ENCODE measurements around the gene DYTN.
A peak's percentile ranks its signal among the peaks of the same experiment; 100 is the strongest.

The DYTN gene

DNA sequence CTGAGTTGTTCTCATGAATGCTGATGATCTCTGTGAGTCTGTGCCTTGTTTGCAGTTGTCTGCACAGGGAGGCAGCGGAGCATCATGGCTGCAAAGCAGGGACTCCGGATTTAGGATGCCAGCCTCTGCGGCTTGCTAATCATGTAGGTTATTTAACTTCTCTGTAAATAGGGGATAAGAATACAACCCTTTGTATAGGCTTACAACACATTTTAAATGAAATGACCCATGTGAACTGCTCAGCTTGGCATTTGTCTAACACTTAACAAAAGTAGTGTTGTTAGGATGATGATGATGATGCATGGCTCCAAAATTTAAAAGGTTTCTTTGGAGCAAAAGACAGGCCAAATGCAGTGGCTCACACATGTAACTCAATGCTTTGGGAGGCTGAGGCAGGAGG, 19.4 kb downstream of the DYTN start:
- no peak for DNase-seq

DNA sequence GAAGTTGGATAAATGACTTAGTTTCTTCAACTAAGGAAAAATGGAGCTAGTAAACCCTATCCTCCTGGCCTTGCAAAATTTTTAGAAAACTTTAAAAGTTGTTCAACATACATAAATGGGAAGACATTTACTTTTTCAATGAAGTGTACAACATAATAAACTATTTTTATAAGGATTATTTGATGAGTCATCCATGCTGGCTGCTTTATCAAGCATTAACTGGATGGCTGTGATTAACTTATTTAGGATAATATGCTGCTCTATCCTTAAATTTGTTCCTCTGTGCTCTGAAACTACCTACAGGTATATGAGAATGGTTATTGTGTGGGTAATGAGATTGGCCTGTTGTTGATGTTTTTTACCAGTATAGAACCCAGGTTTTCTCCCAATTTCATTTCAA, 21.3 kb downstream of the DYTN start:
- DNase-seq, result no peak

DNA sequence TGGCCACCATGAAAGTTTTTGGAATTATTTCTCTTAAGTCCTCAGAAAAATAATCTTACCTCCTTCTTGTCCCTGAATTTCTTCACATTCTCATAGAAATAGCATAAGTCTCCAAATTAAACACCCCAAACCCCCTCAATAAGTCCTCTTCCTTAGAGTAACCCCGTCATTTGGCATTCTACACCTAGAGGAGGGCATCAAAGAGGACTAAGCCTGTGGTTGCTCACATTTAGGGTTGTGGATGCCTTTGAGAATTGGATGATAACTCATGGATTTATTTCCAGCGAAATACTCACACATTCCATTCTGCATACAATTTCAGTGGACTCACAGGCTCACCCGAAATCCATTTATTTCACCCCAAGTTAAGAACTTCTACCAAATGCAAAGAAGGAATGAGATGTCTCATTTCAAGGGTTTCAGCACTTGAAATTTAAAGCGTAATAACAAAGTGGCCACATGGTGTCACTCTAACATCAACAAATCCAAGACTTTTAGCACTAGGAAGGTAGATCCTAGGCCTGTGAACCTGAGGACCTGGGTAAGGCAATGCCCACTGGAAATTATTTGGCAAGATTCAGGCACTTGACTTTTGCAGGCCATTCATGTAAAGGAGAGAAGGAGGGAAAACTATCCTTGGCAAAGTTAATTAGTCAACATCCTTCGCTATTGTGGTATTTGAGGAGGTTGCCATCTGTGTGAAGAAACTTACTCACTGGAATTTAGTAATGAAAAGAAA, 24.6 kb downstream of the DYTN start:
- peak; percentile 58 for DNase-seq

DNA sequence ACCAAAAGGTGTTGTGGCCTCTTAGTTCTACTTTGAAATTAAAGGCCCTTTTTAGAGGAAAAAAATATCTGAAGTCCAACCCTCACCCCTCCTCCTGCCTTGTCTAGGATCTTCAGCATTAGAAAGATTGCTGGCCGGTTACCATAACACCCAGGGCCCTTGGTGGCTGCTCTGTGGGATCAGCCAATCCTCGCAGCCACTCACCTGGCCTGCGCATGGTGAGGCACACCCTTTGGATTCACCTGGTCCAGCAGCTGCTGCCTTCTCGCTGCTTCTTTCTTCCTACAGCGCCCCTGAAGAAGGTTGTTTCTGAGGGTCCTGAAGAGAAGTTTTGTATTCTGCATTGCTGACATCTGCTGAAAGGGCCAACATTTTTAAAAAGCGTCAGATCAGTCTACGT, 25.2 kb downstream of the DYTN start:
- no peak for DNase-seq

DNA sequence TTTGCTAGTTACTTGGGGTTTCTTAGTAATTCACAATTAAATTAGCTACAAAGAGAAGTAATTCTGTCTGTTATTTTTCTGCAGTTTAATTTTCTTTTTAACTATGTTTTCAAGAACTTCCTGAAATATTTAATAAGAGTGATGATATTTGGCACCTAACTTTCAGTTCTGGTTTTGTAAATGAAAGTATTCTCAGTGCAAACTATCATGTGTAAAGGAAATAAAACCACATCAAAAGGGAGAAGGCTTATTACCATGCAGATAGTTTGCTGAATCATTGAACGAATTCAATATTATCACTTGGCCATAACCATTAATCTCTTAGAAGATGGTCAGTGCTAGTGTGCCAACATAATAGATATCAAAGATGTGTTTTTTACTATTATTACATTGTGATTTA, 29.2 kb downstream of the DYTN start:
- DNase-seq, result no peak

DNA sequence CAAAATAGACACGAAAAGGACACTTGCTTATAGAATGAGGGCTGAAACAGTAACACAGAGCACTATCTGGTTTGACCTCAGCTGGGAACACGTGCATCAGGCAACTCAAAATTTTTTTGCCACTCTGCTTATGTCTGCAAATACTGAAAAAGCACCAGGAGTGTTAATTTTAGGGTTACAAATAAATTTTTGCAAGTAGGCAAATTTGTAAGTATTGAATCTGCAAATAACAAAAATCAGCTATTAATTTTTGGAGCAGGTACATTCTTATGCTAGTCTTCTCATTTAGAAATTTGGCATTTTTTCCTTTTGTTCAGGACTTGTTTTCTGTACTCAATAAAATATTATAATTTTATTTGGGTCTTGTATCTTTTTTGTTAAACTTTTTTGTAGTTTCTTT, 29.7 kb downstream of the DYTN start:
- no peak for DNase-seq

DNA sequence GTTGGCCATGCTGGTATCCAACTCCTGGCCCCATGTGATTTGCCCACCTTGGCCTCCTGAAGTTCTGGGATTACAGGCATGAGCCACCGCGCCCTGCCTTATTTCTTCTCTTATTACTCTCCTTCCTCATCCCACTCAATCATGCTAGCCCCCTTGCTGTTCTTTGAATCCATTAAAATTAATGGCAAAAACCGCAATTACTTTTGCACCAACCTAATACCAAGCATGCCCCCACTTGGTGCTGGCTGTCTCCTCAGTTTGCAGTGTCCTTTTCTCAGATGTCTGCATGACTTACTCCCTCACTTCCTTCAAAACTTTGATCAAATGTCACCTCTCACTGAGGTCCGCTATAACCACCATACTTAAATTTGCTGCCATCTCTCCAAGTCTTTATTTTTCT, 34.6 kb downstream of the DYTN start:
- no peak for DNase-seq

DNA sequence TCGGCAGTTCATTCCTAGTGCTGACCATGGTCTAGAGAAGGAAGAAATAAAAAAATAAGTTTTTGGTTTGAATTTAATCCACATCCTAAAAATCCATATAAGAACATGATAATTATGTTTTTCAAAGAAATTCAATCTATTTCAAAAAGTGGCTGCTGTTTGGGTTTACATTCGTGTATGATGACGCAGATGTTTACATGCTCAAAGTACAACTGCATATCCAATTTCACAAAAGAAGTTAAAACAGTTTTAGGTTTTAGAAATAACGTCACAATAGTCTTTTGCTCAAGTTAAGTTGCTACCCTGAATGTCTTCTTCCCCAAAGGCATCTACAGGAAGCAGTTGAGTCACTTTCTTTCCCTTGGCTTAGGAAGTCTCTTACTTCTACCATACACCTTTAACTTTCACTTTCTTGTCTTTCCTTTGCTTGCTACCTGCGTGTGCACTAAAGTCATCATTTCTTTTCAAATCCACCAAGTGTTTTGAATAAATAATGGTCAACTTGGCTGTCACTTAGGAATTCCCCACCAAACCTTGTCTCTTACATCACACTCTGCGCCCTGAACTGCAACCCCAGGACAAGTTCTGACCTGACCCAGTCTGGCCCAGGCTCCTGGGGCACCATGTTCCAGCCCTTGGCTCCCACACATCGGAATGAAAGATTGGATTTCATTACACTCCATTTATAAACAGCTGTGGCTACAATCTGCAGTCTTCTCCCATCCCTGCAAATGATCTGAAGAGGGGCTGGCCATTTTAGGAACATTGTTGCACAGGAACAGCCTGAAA, 47.5 kb downstream of the DYTN start:
- DNase-seq, result no peak

DNA sequence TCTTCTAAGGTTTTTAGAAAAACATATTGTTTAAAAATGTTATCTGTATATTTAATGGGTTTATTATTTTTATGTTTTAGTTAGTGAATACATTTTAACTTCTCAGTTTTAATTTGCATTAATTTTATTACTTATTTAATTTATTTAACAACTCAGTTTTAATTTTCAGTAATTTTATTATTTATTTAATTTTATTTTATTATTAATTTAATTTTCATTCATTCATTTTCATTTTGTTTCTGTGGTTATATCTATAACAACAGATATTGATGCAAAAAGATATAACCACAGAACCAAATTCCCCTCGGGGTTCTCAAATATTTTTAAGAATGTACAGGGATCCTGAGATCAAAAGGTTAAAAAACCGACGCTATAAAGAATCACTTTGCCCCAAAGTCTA, 52.9 kb downstream of the DYTN start:
- no peak for DNase-seq

DNA sequence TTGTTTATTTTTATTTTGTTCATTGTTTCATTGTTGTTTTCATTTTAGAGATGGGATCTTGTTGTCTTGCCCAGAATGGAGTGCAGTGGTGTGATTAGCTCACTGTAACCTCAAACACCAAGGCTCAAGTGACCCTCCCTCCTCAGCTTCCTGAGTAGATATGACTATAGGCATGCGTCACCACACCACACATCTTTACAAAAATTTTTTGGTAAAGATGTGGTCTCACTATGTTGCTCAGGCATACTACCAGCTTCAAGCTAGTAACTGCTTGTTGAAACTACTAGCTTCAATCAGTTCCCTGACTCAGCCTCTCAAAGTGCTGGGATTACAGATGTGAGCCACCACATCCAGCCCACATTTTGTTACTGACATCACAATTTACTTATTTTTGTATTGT, 61.1 kb downstream of the DYTN start:
- DNase-seq, result no peak

DNA sequence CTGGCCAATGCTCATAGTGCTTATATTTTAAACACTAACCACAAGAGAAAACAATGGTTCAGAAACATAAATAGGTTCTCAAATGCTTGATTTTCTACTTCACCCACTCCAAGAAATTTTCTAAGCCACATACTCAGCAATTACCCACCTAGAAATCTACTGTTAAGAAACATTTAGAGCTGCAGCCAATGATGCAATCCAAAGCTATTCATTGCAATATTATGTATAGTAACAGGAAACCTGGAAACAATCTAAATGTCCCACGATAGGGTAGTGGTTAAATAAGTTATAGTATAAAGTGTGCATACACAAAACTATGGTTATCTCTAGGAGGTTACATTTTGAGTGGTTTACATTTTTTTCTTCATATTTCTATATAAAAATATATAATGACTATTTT, 70.2 kb downstream of the DYTN start:
- DNase-seq, result no peak

DNA sequence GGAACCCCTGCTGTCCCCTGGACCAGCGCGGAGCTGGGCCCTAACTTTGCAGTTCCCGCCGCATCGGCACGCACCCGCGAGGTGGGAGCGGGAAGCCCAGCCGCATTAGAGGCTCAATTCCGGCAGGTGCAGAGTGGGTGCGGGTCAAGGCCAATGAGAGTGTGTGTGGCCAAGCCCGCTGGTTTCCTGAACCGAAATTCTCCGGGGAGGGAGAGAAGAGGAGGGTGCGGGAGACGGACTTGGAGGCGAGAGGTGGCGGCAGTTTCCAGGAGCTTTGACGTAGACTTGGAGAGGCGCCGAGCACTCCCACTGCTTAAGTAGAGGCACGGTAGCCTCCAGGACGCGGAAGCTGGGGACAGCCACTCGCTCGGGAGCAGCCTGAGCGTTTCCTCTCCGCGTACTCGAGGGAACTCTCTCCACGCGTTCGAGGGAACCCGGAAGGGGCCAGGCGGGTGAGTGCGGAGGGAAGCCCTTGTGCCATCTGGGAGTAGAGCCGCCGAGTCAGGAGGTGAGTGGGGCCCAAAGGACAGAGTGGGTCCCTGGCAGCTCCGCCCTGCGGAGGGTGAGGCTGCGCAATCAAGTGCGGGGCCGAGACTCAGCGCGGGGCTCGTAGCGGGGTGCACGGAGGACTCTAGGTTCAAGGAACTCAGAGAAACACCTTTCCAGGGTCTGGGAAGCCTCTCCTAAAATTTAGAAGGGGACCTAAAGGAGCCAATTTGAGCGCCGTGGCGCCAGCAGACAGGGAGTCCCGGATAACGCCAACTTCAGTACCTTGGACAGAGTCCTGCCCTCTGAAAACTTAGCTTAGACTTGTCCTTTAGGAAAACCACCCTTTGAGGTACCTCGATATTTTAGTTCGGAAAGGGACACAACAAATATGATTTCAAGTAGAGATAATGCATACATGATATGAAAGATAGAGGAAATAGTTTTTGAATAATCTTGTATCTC, 75.8 kb downstream of the DYTN start, which contains the start of gene FAM237A:
Gene FAM237A, plus strand, starts transcription at position 413 of the 951 bp plus-strand sequence. CDS start 1,750 bp downstream, outside the sequence.
- DNase-seq, result no peak

DNA sequence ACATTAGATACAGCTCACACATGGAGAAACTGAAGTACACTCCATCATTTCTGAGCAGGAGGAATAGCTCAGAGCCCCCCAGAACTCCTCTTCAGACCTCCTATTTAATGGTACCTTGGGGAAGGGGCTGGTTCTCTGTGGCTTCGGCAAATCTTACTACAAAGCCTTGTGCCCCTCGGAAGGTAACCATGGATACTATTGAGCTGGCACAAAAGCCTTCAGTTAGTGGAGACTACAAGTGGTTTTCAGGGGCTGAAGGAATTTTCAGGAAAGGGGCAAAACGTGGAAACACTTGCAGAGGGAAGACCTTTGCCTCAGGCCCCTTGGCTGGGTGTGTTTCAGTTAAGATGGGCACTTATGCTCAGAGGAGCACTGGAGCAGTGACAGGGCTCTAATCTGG, 77.0 kb downstream of the DYTN start:
- DNase-seq, result no peak

DNA sequence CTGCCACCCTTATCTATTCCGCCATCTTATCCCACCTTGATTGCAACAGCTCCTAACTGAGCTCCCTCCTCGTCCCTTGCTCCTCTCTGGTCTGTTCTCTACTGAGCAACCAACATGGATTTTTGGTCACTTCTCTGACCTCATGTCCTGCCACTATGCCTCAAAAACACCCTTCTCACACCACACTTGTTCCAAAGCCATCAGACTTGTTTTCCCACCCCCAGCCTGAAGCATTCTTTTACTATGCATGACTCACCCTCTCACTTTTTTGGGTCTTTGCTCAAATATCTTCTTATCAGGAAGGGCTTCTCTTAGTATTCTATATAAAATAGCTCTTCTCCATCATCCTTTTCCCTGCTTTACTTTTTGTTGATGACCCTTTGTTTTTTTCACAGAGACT, 78.6 kb downstream of the DYTN start:
- DNase-seq, result no peak

DNA sequence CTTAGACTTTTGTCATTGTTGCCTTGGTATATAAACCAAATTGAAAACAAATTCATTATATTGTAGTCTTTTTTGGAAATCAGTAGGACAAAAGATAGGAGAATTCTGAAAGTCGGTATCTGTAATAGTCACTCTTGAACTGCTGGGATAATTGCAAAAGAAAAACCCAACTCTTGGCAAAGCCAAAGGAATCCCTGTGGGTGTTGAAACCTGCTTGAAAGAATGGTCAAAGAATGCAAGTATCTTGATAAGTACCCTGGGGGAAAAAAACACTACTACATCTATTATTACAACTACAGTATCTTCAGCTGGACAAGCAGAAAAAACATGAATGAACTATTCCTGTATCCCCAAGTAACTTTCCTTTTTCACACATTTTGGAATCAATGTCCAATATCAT, 83.2 kb downstream of the DYTN start:
- DNase-seq, result no peak

DNA sequence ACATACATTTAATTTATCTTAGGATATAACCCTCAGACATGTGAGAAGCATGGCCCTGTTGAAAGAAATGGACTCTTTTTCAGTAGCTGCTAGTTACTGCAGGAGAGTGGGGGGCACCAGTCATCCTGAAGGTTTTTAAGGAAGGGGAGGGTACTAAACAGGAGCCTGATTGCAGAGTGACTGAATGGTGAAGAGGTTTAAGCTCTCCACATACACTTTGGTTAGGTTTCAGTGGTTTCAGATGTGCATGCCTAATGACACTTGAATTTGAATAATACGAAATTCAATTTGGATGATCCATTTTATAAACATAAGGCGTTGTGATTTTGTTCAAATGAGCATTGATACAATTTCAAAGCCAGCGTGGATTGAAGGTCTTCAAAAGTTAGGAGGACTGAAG, 86.9 kb downstream of the DYTN start:
- DNase-seq, result no peak

DNA sequence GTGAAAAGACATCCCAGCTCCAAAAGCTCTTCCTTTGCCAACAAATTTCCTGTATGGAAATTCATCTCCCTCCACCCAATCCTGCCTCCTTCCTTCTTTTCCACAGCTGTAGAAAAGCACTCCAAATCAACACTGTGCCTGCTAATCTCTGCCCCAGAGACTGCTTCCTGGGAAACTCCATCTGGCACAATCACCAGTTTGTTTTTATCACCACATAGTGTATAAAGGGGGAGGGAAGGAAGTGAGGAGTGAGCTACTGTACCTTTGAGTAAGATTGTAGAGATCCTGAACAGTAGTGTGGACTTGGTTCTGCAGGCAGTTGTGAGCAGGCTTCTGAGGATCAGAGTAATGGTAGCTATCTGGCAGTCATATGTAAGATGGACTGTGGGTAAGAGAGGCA, 90.6 kb downstream of the DYTN start:
- no peak for DNase-seq

DNA sequence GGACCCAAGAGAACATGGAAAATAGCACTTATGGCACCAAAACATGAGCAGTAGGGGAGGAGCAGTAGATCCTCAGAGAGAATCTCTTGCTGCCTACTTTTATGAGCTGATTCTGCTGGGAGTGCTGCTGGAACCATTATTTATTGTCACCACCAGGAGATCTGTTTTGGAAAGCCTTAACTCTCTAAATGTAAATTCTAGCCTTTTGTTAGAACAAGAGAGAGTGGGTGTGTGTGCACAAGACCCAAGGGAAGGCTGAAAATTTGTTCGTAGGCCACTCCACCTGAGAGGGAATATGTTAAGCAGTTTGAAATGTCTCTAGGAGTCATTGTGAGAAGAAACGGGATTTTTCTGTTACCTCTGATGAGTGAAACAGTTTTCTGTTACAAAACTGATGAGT, 92.1 kb downstream of the DYTN start:
- DNase-seq, result no peak

DNA sequence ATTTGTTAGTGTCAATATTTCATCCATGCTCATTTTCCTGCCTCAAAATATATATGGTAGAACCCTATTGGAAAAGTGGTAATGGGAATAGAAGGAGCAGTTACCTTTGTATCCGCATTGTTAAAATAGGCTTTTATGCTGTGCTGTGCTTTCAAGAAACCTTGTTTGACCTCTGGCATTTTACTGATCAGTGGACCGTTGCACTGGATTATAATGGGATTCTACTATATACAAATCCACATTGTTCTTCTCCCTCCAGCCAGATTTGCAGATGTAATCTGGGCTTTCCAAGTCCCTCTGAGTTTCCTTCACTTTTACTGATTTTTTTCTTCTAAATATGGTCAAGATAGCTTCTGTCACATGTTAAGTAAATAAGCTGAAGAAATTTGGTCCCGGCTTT, 99.2 kb downstream of the DYTN start:
- no peak for DNase-seq

DNA sequence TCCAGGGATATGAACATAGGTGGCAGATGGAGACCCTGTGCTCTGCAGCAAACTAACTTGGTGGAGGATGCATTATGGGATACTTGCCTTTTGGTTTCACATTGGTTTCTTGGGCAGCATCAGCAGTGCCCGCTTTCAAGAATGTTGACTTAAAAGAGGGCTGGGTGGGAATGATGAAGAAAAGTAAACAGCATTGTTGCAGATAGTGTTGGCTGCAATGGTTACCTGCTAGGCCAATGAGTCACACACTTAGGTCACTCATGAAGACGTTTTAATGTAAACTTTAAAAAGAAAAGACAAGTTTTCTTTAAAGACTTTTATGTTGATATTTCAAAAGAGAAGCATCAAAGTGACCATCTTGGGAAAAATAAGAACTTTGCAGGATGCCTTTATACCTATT, 102.0 kb downstream of the DYTN start:
- no peak for DNase-seq

DNA sequence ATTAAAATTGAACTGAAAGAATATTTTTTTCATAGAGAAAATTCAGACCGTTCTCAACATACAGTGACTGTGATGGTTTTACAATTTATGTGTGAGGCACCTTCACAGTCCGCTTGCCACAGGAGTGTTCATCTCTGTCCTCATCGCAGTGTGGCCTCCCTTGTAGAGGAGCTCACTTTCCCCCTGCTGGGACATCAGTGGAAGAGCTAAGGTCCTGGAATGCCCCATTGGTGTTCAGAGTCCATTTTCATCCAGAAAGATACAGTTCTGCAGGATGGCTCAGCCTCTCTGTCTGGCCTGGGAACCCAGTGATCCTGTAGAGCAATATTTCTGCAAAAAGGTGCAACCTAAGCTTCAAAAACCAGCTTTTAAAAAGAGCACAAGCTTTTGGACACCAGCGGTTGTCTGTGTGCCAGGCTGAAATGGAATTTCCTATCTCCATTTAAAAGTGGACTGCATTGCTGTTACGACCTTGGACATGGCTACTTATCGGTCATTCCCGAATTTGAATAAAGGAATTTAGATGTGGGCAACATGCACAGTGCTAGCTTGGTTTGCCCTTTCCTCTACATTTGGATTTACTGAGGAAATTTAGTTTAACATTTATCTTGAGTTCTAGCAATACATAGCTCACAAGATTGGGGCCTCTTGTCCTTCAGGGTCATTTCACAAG, 102.6 kb downstream of the DYTN start:
- no peak for DNase-seq

DNA sequence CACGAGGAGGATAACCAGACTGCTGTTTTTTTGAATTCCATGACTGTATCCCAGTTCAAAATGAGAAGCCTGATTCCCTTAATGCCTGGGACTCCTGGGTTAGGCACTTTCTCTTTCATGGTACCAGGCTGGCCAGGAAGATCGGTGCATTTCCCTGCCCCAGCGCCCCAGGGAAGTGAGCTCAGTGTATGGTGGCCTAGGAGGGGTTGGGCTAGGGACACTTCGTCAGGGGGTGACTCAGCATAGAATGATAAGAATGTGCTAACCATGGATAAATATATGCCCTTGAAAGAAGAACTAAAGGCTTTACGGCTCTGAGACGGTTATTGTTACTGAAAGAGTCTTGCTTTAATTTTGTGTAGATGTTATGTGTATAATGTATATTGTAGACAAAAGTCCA, 103.4 kb downstream of the DYTN start:
- no peak for DNase-seq

DNA sequence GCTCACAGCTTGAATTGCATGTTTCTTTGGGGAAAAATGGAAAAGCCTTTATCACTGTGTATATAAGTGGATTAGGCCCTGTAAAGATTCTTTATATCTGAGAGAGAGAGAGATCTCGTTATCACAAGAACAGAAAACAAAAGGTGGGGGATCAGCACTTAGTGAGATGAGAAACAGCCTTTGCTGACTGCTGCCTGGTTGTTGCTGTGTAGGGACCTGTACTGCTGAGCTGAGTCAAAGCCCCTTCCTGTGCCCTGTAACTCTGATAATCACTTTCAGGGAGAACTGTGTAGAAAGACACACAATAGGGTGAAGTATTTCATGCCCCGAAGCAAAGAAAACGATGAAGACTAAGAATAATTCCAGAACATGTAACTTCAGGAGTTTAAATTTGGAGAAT, 106.5 kb downstream of the DYTN start:
- DNase-seq, result no peak
